Astrocyte (in vitro differentiated cells and primary cell): ENCODE data around the gene FIGN. TPM values are rescaled to one million over a fixed set of nuclear protein-coding genes. Genes with fewer than 3 reads are reported as not detected.

Experiments
- DNase-seq: peaks from one replicate; pipeline ENCODE4 v3.0.0-alpha.2; 2010; ENCODE audit warnings: low read depth
- FAIRE-seq: peaks from 2 replicates; lab custom pipeline; 2011; peaks lifted over from hg19 to GRCh38; lab: Jason Lieb, UNC
- H2AFZ ChIP-seq: 2 replicates; pipeline ENCODE4 v1.6.0; 2012; ENCODE audit warnings: low read depth, low read length, inconsistent platforms
- H3K27ac ChIP-seq: 2 replicates; pipeline ENCODE4 v1.5.1; 2011; ENCODE audit warnings: low read depth, low read length, inconsistent platforms
- H3K27me3 ChIP-seq: 2 replicates; pipeline ENCODE4 v1.6.0; 2011; ENCODE audit warnings: low read length, inconsistent platforms; ENCODE audit not compliant: insufficient read depth
- H3K36me3 ChIP-seq: 2 replicates; pipeline ENCODE4 v1.5.1; 2011; ENCODE audit warnings: low read length, inconsistent platforms; ENCODE audit not compliant: insufficient read depth
- H3K4me1 ChIP-seq: 2 replicates; pipeline ENCODE4 v1.5.1; 2011; ENCODE audit warnings: low read length, inconsistent platforms; ENCODE audit not compliant: insufficient read depth
- H3K4me2 ChIP-seq: 2 replicates; pipeline ENCODE4 v1.6.0; 2012; ENCODE audit warnings: low read length, inconsistent platforms
- H3K4me3 ChIP-seq: 2 replicates; pipeline ENCODE4 v1.5.1; 2011; ENCODE audit warnings: low read depth, mild to moderate bottlenecking, low read length, inconsistent platforms; ENCODE audit not compliant: insufficient read depth
- H3K79me2 ChIP-seq: 2 replicates; pipeline ENCODE4 v1.6.0; 2012; ENCODE audit warnings: mild to moderate bottlenecking, low read length, inconsistent platforms; ENCODE audit not compliant: insufficient read depth
- H3K9ac ChIP-seq: 2 replicates; pipeline ENCODE4 v1.6.0; 2012; ENCODE audit warnings: mild to moderate bottlenecking, low read length, inconsistent platforms
- H3K9me3 ChIP-seq: 2 replicates; pipeline ENCODE4 v1.5.1; 2012; ENCODE audit warnings: low read depth, mild to moderate bottlenecking, low read length, inconsistent platforms; ENCODE audit not compliant: insufficient read depth
- H4K20me1 ChIP-seq: 2 replicates; pipeline ENCODE4 v1.6.0; 2012; ENCODE audit warnings: low read length, inconsistent platforms; ENCODE audit not compliant: insufficient read depth
- H3K27ac Mint-ChIP-seq: one replicate; pipeline ENCODE4 v1.8.0; 2021; ENCODE audit warnings: mild to moderate bottlenecking, mixed read lengths; ENCODE audit not compliant: unreplicated experiment
- H3K27me3 Mint-ChIP-seq: one replicate; pipeline ENCODE4 v1.8.0; 2021; ENCODE audit warnings: low read depth, mixed read lengths; ENCODE audit not compliant: unreplicated experiment
- H3K36me3 Mint-ChIP-seq: one replicate; pipeline ENCODE4 v1.8.0; 2021; ENCODE audit warnings: low read depth, mixed read lengths; ENCODE audit not compliant: unreplicated experiment
- H3K4me1 Mint-ChIP-seq: one replicate; pipeline ENCODE4 v1.8.0; 2021; ENCODE audit warnings: low read depth, mixed read lengths; ENCODE audit not compliant: unreplicated experiment
- H3K4me3 Mint-ChIP-seq: one replicate; pipeline ENCODE4 v1.8.0; 2021; ENCODE audit warnings: mild to moderate bottlenecking, moderate library complexity, mixed read lengths; ENCODE audit not compliant: unreplicated experiment
- H3K9me3 Mint-ChIP-seq: one replicate; pipeline ENCODE4 v1.8.0; 2021; ENCODE audit warnings: mild to moderate bottlenecking, mixed read lengths; ENCODE audit not compliant: unreplicated experiment
- EZH2 ChIP-seq: IDR thresholded peaks from 2 replicates; pipeline ENCODE4 v1.6.1; 2012; ENCODE audit warnings: mild to moderate bottlenecking, low read length, inconsistent platforms; ENCODE audit not compliant: insufficient read depth
- total RNA-seq: library from RNA; stranded (reverse); gene quantifications from 2 replicates; pipeline ENCODE4 v1.2.1, GENCODE V29; 2021
- TF ChIP-seq, protein P1 (sequence below): IDR thresholded peaks from 2 replicates; pipeline ENCODE4 v1.5.1; 2011; ENCODE audit warnings: low read depth, mild to moderate bottlenecking, inconsistent platforms, low read length, moderate library complexity; ENCODE audit not compliant: insufficient read depth

FIGN gene
- total RNA-seq, 1 donor from 2014 or later = 30.3 TPM

DNA sequence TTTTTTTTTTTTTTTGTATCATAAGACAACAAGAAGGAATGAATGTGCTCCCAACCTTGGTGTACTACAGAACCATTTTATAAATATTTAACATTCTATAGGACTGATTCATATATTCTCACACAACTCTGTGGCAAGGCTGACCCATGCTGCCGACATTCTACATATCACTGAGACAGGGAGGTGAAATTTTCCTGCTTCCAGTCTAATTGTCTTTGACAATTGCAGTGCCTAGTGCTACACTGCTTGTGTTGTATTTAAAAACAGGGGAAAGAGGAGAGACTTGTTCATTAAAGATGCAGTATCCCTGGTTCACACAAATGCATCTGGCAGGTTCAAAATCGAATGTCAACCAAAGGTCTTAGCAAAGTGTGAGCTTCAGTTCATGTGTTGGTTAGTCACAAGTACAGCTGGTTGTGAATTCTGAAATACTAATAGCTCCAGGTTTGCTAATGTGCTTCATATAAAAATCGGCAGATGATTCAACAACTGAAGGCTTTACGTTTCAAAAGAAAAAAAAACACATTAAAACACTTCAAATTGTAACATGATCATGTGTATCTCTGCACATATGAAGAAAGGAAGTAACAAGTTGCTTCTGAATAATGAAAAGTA, 130.8 kb downstream of the FIGN start:
- no peaks in the 10 kb centered on the region for H4K20me1 ChIP-seq
- no peak for FAIRE-seq
- no peak overlapping the region for H3K4me3 Mint-ChIP-seq
- no peaks in the 10 kb centered on the region for H3K9me3 Mint-ChIP-seq
- peaks cover 58% of the 10 kb centered on the region for H3K4me1 Mint-ChIP-seq
- TF ChIP-seq, protein P1, sequence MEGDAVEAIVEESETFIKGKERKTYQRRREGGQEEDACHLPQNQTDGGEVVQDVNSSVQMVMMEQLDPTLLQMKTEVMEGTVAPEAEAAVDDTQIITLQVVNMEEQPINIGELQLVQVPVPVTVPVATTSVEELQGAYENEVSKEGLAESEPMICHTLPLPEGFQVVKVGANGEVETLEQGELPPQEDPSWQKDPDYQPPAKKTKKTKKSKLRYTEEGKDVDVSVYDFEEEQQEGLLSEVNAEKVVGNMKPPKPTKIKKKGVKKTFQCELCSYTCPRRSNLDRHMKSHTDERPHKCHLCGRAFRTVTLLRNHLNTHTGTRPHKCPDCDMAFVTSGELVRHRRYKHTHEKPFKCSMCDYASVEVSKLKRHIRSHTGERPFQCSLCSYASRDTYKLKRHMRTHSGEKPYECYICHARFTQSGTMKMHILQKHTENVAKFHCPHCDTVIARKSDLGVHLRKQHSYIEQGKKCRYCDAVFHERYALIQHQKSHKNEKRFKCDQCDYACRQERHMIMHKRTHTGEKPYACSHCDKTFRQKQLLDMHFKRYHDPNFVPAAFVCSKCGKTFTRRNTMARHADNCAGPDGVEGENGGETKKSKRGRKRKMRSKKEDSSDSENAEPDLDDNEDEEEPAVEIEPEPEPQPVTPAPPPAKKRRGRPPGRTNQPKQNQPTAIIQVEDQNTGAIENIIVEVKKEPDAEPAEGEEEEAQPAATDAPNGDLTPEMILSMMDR = no peak
- TF ChIP-seq EZH2 = no peak
- H2AFZ ChIP-seq = no peak overlapping the region
- H3K79me2 ChIP-seq = no peaks in the 10 kb centered on the region
- peak overlapping the region; percentile 92 for H3K27ac Mint-ChIP-seq
- no peak overlapping the region for H3K4me3 ChIP-seq
- no peaks in the 10 kb centered on the region for H3K36me3 ChIP-seq
- H3K36me3 Mint-ChIP-seq = peaks cover 3% of the 10 kb centered on the region
- peak overlapping the region; percentile 75 for H3K4me2 ChIP-seq
- H3K9me3 ChIP-seq = no peaks in the 10 kb centered on the region
- H3K27me3 Mint-ChIP-seq = no peaks in the 10 kb centered on the region
- peak overlapping the region; percentile 33 for H3K9ac ChIP-seq
- H3K27ac ChIP-seq = peak overlapping the region; percentile 36
- peaks cover 20% of the 10 kb centered on the region for H3K4me1 ChIP-seq
- DNase-seq = peak; percentile 65
- H3K27me3 ChIP-seq = no peaks in the 10 kb centered on the region

DNA sequence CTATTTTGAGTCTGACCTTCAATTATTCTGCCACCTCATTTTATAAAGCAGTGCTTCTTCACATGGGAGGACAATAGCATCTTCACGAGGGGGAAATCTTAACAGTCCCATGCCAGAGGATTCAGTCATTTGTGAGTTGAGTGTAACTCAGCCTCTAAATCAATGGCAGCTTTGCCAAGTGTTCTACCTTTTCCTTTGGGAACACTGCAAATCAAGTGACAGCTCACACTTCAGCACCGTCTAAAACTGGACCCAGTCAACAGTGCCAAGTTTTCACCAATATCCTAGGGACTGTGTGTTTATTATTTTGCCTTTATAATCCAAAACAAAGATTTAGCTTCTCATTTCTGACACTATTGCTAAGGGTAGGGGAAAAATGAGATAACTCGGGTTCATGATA, 133.6 kb downstream of the FIGN start:
- Histone ChIP-seq H4K20me1 (no peaks in the 10 kb centered on the region), H2AFZ (no peak overlapping the region), H3K27me3 (no peaks in the 10 kb centered on the region), H3K4me1 (peaks cover 20% of the 10 kb centered on the region), H3K79me2 (no peaks in the 10 kb centered on the region), H3K9ac (no peak overlapping the region), H3K9me3 (no peaks in the 10 kb centered on the region), H3K36me3 (no peaks in the 10 kb centered on the region), H3K27ac (no peak overlapping the region), H3K4me2 (no peak overlapping the region), H3K4me3 (no peak overlapping the region)
- no peak overlapping the region for H3K4me3 Mint-ChIP-seq
- FAIRE-seq (peak; percentile 29), DNase-seq (no peak)
- peak overlapping the region; percentile 77 for H3K27ac Mint-ChIP-seq
- H3K36me3 Mint-ChIP-seq = no peaks in the 10 kb centered on the region
- H3K9me3 Mint-ChIP-seq = no peaks in the 10 kb centered on the region
- TF ChIP-seq, protein P1 = no peak
- no peak for TF ChIP-seq EZH2
- no peaks in the 10 kb centered on the region for H3K27me3 Mint-ChIP-seq
- H3K4me1 Mint-ChIP-seq = peaks cover 62% of the 10 kb centered on the region

DNA sequence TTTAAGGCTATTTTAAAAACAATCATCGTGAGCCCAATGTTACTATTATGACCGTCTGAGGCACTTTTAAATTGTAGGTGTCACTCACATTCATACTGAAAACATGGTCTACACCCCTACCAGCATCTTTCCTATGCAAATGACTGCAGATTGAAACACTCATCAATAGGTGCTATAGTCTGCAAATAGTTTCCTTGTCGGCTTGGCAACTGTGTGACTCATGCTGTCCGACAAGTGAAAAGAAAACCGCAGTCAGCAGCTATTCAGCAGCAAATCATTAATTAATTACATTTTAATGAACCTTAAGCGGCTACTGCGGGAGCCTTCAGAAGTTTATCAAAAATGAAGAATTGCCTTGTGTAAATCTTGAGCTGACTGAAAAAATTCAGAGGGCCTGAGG, 134.4 kb downstream of the FIGN start:
- H3K79me2 ChIP-seq = no peaks in the 10 kb centered on the region
- Mint-ChIP-seq H3K9me3 (no peaks in the 10 kb centered on the region), H3K4me1 (peaks cover 56% of the 10 kb centered on the region), H3K27ac (peak overlapping the region; percentile 77), H3K36me3 (no peaks in the 10 kb centered on the region), H3K27me3 (no peaks in the 10 kb centered on the region), H3K4me3 (no peak overlapping the region)
- H3K9ac ChIP-seq = no peak overlapping the region
- no peak overlapping the region for H2AFZ ChIP-seq
- TF ChIP-seq EZH2 = no peak
- TF ChIP-seq, protein P1 = no peak
- H3K4me3 ChIP-seq = no peak overlapping the region
- DNase-seq (peak; percentile 88), FAIRE-seq (no peak)
- no peaks in the 10 kb centered on the region for H3K36me3 ChIP-seq
- no peaks in the 10 kb centered on the region for H3K27me3 ChIP-seq
- peak overlapping the region; percentile 12 for H3K4me2 ChIP-seq
- peaks cover 20% of the 10 kb centered on the region for H3K4me1 ChIP-seq
- no peaks in the 10 kb centered on the region for H3K9me3 ChIP-seq
- no peak overlapping the region for H3K27ac ChIP-seq
- no peaks in the 10 kb centered on the region for H4K20me1 ChIP-seq
